Measurements from ENCODE around the gene EXOC3L1. TPM values are rescaled to one million over a fixed set of nuclear protein-coding genes. Genes with fewer than 3 reads are reported as not detected.

Gene EXOC3L1
- total RNA-seq, 1 donor from 2014 or later, result 1.2 TPM

GRCh38 chr16:67166110-67166547 lies 23.8 kb downstream of the EXOC3L1 start:
- no peak for DNase-seq (ENCODE audit: low spot score in 2 of 2)
- no peak for FAIRE-seq

GRCh38 chr16:67165121-67166078 lies 24.5 kb downstream of the EXOC3L1 start:
- DNase-seq (ENCODE audit: low spot score in 2 of 2) (no peak), FAIRE-seq (no peak)

- FAIRE-seq (no peak), DNase-seq (ENCODE audit: low spot score in 2 of 2) (peak; percentile 80 to 90)
Observed at GRCh38 chr16:67164599-67165061, 25.3 kb downstream of the EXOC3L1 start, which contains the start of gene HSF4. HSF4 (plus strand) TSS chr16:67164745; CDS start chr16:67164812, 67 bp downstream.

- no peak for DNase-seq (ENCODE audit: low spot score in 2 of 2)
- no peak for FAIRE-seq
Observed at GRCh38 chr16:67163999-67164558, 25.9 kb downstream of the EXOC3L1 start.

- no peak for FAIRE-seq
- peak in 1 of 2 donors; percentile 73 for DNase-seq (ENCODE audit: low spot score in 2 of 2)
Observed at GRCh38 chr16:67163164-67163998, 26.6 kb downstream of the EXOC3L1 start.

- DNase-seq (ENCODE audit: low spot score in 2 of 2) (peak in 1 of 2 donors; percentile 40), FAIRE-seq (no peak)
Observed at GRCh38 chr16:67162506-67163163, 27.3 kb downstream of the EXOC3L1 start.

GRCh38 chr16:67161595-67162058 lies 28.3 kb downstream of the EXOC3L1 start:
- DNase-seq (ENCODE audit: low spot score in 2 of 2) (peak in 1 of 2 donors; percentile 19), FAIRE-seq (no peak)

- no peak for FAIRE-seq
- DNase-seq (ENCODE audit: low spot score in 2 of 2), result peak in 1 of 2 donors; percentile 46
Observed at GRCh38 chr16:67158637-67159600, 31.0 kb downstream of the EXOC3L1 start.

- FAIRE-seq (no peak), DNase-seq (ENCODE audit: low spot score in 2 of 2) (peak in 1 of 2 donors; percentile 12)
Observed at GRCh38 chr16:67157892-67158635, 31.9 kb downstream of the EXOC3L1 start.

GRCh38 chr16:67157106-67157748 lies 32.7 kb downstream of the EXOC3L1 start:
- no peak for DNase-seq (ENCODE audit: low spot score in 2 of 2)
- no peak for FAIRE-seq

- no peak for FAIRE-seq
- DNase-seq (ENCODE audit: low spot score in 2 of 2), result peak in 1 of 2 donors; percentile 35
Observed at GRCh38 chr16:67156143-67156844, 33.6 kb downstream of the EXOC3L1 start.

- FAIRE-seq (no peak), DNase-seq (ENCODE audit: low spot score in 2 of 2) (peak; percentile 94 to 96)
Observed at GRCh38 chr16:67155295-67156142, 34.4 kb downstream of the EXOC3L1 start.

- DNase-seq (ENCODE audit: low spot score in 2 of 2) (peak in 1 of 2 donors; percentile 42), FAIRE-seq (no peak)
Observed at GRCh38 chr16:67154578-67155294, 35.2 kb downstream of the EXOC3L1 start.

GRCh38 chr16:67151431-67152097 lies 38.4 kb downstream of the EXOC3L1 start:
- FAIRE-seq (no peak), DNase-seq (ENCODE audit: low spot score in 2 of 2) (peak in 1 of 2 donors; percentile 38)
